CD4-positive, alpha-beta memory T cell (primary cell): Measurements from ENCODE around the gene PCGF5. TPM values are rescaled to one million over a fixed set of nuclear protein-coding genes. Genes with fewer than 3 reads are reported as not detected.

Experiments used
- polyA plus RNA-seq, 2 donors: library from polyadenylated mRNA; unstranded; fragments of 300-500 nt; fragmentation: Illumina TruSeq; gene quantifications; one replicate each; pipeline ENCODE4 v1.2.3, GENCODE V29; 2021
- total RNA-seq, 2 experiments: library from RNA; stranded (reverse); gene quantifications; one replicate each; pipeline ENCODE4 v1.2.3, GENCODE V29; 2021

Gene PCGF5
- total and polyA plus RNA-seq, 4 experiments from 2014 or later, result 51.0 to 84.2 (median 67.2) TPM

Other genes with a start within 250 kb of the PCGF5 start
- gene HECTD2, start 189.7 kb downstream of the PCGF5 start, total RNA-seq, result 1 to 10 TPM; 2.6 to 2.7 TPM
- under 1 TPM; 0.37 to 0.60 TPM for gene HECTD2, start 189.7 kb downstream of the PCGF5 start, polyA plus RNA-seq